SW480 (cell line): ENCODE results near the gene HMCN2.

Experiments
- DNase-seq: peaks from one replicate; pipeline ENCODE4 v3.0.0-alpha.2; 2016; ENCODE audit warnings: low spot score

Gene HMCN2

DNA sequence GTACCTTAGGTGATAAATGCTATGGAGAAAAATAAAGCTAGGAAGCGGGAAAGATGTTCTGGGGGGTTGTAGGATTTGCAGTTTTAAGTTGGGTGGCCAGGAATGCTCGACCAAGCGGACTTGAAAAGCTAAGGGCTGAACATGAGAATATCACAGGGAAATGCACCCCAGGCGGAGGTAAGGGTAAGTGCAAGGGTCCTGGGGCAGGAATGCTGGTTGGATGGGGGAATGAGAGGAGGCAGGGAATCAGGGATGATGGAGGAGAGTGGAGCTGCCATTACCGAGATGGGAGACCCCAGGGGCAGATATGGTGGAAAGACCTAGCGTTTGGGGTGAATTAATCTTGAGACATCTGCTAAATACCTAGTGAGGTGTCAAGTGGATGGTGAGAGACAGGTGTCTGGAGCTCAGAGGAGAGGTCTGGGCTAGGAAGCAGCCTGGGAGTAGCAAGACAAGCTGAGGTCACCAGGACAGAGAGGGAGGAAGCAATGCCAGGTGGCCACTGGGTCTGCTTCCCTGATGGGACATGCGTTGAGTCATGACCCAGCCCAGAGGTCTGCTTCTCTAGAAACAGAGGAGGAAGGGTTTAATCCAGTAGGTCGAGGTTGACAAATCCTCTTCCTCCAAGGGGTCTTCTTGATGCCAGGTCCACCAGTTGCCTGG is 101.5 kb downstream of the HMCN2 start:
- no peak for DNase-seq

GRCh38 chr9:130368631-130369103 is 103.1 kb downstream of the HMCN2 start:
- peak; percentile 36 for DNase-seq

DNA sequence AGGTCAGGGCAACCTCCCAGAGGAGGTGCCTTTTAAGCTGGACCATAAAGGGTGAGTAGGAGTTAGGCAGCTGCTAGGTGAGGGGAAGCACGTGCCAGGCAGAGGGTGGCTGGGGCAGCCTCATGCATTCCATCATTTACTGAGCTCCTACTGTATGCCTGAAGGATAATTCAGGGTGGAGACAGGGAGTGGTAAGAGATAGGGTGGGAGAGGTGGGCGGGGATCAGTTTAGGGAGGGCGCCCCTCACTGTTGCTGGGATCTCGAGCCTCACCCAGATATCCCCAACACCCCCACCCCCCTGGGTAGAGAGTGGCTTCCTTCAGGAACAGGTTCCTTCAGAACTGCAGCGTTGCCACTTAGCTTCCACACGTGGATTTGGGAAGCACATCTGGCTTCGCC is 104.7 kb downstream of the HMCN2 start:
- DNase-seq = no peak

GRCh38 chr9:130371196-130371966 is 105.8 kb downstream of the HMCN2 start:
- no peak for DNase-seq

DNA sequence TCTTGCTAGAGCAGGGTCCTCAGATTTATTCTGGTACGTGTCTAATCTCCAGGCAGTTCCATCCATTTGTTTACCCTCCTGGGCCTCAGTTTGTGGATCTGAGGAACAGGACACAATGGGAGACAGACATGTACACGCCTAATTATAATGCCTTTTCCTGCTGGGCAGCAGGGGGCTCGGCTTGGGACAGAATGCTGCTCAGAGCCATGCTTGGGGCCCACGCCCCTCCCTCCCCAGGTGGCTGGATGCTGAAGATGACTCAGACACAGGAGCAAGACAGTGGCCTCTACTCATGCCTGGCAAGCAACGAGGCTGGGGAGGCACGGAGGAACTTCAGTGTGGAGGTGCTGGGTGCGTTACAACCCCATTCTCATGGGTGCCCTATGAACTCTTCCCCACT is 106.5 kb downstream of the HMCN2 start:
- DNase-seq = no peak

GRCh38 chr9:130373679-130374325 is 108.2 kb downstream of the HMCN2 start:
- DNase-seq = no peak

GRCh38 chr9:130377612-130378011 is 112.1 kb downstream of the HMCN2 start:
- DNase-seq = no peak

DNA sequence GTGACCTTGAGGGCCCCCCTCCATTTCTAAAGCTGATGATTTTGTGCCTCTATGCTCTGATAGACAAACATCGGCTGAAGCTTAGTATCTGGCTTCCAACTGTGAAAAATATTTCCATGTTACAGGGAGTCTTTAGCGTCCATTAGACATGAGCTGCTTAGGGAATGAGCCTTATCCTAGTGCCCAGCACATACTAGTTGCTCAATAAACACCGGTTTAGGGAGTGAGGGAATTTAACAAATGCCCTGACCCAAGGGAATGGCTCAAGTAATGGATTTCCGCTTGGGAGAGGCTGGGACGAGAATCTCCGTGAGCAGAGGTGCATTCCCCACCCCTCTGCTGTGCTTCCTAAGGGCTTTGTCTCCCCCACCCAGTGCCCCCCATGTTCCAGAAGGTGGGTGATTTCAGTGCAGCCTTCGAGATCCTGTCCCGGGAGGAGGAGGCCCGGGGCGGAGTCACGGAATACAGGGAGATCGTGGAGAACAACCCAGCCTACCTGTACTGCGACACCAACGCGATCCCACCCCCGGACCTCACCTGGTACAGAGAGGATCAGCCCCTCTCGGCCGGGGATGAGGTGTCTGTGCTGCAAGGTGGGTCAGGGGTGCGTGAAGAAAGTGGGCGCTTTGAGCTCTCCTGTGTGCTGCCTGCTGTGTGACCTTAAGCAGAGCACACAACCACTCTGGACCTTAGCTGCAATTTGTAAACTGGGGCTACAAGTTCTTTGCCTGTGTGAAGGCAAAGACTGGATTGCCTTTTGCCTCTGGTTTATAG is 113.5 kb downstream of the HMCN2 start:
- no peak for DNase-seq

GRCh38 chr9:130379649-130379970 is 114.0 kb downstream of the HMCN2 start:
- DNase-seq = no peak

DNA sequence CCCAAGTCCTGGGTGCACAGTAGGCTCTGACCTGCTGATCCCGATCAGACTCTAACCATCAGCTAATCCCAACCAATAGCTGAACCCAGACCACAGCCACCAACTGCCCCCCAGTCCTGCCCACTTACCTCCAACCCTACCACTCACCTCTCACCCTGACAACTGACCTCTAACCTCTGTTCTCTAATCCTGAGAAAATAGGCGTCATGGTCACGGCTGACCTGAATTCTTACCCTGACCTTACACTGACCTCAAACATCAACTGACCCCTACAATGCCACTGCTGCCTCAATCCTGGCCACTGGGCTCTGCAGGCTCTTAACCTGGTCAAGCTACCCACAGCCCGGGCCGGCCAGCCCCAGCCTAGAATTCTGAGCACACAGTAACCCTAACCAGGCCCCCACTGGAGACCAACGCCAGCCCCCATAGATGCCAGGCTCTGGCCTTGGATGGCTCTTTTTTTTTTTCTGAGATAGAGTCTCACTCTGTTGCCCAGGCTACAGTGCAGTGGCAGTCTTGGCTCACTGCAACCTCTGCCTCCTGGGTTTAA is 115.4 kb downstream of the HMCN2 start:
- no peak for DNase-seq

GRCh38 chr9:130381660-130382059 is 116.1 kb downstream of the HMCN2 start:
- no peak for DNase-seq

GRCh38 chr9:130382096-130382495 is 116.5 kb downstream of the HMCN2 start:
- no peak for DNase-seq

- no peak for DNase-seq
Observed at GRCh38 chr9:130382636-130383349, 117.2 kb downstream of the HMCN2 start.

DNA sequence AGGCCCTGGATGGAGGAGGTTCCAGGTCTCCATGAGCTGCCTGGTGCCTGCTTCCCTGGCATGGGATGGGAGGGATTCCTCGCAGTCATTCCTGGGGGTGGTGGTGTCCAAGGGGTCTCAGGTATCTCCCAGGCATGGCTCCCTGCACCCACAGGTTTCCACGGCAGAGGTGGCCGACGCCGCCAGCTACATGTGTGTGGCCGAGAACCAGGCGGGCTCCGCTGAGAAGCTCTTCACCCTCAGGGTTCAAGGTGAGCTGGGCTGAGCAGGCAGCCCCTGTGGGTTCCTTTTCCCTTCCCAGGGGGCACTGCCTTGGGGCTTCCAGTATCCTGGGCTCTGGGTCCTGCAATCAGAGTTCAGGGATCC is 117.8 kb downstream of the HMCN2 start:
- no peak for DNase-seq

DNA sequence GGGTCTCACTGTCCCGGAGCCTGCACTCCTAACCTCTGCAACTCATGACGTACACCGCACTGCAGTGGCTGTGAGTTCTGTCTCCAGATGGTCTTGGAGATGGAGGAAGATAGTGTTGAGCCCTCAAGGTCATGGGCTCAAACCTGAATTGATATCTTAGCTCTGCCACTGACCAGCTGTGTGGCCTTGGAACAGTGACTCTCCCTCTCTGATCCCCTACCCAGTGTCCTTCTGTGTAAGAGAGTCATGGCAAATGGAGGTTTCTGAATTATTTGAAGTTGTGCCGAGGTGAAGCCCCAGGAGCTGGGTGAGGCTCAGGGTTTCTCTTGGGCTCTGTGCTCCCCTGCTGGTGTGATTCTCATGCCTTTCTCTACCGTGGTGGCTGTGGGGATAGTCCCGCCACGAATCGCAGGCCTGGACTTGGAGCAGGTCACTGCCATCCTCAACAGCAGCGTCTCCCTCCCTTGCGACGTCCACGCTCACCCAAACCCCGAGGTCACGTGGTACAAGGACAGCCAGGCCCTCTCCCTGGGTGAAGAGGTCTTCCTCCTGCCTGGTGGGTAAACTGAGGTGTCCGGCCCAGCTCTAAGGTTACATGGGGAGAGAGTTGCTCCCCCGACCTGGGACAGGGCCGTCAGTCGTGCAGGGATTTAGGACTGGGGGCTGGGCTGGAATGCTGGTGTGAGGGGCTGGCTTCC is 118.6 kb downstream of the HMCN2 start:
- no peak for DNase-seq

DNA sequence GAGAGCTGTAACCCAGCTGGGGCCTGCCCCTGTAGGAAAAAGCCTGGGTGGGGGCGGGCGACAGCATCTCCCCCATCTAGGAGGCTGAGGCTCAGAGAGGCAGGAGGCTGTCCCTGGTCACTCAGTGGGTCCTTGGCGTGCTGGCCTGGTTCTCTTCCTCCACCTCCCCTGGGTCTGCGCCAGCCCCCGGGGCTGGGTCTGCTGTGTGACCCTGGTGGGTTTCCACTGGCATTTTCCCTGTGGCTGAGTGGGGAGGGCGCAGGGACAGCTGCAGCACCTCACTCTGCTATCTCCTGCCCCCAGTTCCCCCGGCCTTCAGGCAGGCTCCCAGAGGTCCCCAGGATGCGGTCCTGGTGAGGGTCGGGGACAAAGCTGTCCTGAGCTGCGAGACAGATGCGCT is 119.7 kb downstream of the HMCN2 start:
- DNase-seq = no peak

DNA sequence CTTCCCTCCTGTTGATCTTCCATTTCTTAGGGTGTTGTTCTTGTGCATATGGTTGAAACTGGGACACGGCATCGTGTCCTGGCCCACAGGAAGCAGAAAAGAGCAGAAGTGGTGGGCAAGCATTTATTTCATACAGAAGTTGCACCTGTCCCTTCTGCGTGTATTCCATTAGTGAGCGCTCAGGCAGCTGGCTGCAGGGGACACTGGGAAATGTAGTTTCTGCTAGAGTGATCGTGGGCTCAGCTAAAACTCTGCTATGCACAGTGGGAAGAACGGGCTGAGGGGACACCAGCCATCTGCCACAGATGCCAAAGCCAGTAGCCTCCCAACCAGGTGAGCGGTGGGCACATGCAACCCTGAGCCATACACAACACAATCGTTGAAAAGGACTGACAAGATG is 121.8 kb downstream of the HMCN2 start:
- DNase-seq = no peak

GRCh38 chr9:130387905-130388304 is 122.3 kb downstream of the HMCN2 start:
- DNase-seq = no peak

GRCh38 chr9:130390390-130390789 is 124.8 kb downstream of the HMCN2 start:
- no peak for DNase-seq

GRCh38 chr9:130390986-130391385 is 125.4 kb downstream of the HMCN2 start:
- DNase-seq = no peak

GRCh38 chr9:130391866-130392265 is 126.3 kb downstream of the HMCN2 start:
- no peak for DNase-seq
